GM19397 (cell line): ENCODE results near the gene CSNK2B.

ENCODE experiments used
- ATAC-seq: cut with Tn5 transposase; IDR thresholded peaks from one replicate; pipeline ENCODE4 v1.9.1; 2021; ENCODE audit warnings: mild to moderate bottlenecking, moderate library complexity; ENCODE audit not compliant: unreplicated experiment

CSNK2B gene

DNA sequence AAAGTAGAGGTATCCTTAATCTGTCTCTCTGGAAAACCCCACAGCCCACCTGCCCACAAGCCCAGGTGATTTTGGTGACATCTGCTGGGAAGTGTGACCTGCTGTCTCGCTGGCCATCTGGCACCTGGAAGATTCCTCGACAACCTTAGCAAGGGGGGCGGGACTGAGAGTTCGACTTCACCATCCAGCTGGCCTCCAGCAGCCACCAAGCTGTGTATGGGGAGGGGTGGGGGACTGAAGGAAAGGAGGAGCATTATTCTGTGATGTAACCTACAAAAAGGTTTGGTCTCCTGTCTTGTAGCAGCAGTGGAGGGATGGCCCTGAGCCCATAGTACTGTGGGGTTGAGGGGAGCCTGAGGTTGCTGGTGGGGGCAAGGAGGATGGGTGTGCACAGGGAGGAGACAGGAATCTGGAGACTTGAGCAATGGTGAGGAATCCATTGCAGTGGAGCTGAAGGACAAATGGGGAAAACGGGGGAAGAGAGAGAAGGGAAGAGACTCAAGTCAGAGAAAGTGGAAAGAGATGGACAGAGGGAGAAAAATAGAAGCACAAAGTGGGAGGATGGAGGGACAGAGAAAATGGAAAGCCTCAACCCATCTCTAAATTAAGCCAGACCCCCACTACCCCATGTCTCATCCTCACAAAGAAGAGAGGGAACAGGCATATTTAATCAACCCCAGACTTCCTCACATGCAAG is 44.8 kb downstream of the CSNK2B start:
- no peak for ATAC-seq

DNA sequence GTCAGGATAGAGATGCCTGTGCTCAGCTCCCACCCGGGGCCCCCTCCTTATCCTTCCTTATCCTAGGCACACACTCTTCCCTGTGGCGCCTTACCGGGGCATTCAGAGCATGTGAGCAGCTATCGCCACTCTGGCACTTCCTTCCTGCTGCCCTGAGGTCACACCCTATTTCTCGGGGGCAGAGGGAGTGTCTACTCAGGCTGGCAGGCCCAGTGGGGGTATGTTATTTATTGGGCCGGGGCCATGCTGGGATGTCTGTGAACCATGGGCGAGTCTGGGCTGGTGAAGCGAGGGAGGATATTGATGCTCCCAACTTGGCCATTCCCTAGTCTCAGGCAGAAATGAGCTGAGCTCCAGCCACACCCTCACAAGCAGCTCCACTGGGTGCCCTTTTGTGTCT is 45.4 kb downstream of the CSNK2B start:
- no peak for ATAC-seq

DNA sequence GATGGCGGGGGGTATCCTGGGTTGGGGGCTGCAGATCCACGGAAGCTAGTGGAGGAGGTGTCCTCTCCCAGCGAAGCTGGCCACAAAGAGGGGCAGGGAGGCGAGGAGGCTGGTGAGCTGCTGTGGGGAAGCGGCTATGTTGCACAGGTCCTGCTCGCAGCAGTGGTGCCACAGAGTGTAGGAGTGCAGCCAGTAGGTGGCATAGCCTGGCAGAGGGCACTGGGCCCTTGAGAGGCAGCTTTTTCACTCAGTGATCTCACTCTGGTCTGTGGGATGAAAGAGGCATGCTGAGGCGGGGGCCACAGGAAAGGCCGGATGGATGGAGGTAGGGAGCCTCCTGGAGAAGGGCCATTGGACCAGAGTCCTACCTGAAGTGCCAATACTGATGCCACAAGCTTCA is 46.4 kb downstream of the CSNK2B start:
- no peak for ATAC-seq

DNA sequence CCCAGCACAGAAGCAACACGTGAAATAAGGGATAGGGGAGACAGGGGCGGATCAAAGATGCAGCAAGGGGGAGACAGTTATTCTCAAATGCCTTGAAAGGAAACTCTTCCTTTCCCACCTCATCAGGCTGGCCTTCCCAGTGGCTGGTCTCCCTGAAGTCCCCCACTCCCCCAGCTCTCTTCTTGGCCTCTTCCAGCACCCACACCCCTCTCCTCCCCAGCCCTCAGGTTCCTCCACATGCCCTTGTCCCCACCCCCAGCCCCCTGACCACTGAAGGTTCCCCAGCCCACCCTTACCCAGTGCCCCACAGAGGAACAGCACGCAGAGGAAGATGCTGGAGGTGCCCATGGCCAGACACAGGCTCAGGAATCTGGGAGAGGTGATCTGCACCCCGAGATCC is 47.6 kb downstream of the CSNK2B start:
- ATAC-seq: no peak

DNA sequence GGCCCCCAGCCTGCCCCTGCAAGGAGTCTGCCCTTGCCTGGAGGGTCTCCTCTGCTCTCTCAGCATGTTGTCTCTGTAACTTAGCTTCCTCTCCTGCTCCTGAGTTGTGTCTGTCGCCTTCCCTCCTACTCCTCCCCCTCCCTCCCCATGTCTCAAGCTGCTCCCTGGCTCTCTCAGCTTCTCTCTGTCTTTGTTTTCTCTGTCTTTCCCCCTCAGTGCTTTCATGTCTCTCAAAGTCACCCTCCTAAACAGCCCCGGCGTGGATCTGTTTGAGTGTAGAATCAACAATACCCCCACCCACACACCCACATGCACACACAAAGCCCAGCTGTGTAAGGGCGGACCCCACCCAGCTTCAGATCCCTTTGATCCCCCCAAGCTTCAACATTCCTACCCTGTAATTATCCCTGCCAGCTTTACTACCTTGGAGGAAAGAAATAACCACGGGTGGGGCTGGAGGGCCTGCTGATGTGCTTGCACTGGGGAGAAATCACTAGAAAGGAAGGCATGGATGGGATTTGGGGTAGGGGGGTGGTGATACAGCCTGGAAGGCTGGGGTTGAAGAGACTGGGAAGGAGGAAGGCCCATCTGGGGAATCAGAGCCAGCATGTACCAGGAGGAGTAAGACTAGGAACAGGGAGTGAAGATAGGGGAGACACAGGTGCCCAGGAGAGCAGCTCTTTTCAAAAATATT is 48.3 kb downstream of the CSNK2B start:
- ATAC-seq: no peak

DNA sequence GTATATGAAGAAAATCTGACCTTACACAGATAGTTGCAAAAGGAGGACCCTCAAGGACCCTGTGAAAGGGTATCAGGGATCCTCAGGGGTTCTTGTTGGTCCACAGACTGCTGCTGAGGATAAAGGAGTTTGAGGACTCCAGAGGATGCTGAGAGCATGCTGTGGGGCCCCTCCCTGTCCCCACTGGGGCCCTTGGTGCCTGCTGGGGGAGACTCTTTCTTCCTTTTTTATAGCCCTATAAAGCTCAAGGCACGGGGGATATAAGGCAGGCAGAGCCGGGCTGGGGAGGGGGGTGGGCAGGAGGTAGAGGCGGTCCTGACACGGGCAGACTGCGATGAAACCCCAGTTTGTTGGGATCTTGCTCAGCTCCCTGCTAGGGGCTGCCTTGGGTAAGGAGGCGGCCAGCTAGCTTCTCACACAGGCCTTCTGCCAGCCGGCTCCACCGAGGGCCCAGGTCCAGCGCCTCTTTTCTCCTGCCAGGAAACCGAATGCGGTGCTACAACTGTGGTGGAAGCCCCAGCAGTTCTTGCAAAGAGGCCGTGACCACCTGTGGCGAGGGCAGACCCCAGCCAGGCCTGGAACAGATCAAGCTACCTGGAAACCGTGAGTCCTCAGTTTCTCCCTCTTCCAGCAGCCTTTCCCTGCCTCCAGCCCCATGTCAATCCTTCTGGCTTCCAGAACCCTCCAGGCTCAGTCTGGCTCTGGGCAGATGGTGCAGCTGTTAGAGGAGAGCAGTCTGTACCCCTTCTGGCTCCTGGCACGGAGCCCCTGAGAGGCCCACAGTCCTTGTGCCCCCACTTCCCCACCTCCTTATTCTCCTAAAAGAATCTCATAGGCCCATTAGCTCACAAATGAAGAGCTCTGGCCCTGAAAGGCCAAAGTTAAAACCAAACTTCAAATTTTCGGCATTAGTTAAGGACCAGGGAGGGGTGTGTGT is 49.4 kb downstream of the CSNK2B start, which contains the start of gene LY6G6D:
LY6G6D (plus strand) TSS at position 327 of the 937 bp plus-strand sequence; CDS start at position 335, 8 bp downstream.
- no peak for ATAC-seq

DNA sequence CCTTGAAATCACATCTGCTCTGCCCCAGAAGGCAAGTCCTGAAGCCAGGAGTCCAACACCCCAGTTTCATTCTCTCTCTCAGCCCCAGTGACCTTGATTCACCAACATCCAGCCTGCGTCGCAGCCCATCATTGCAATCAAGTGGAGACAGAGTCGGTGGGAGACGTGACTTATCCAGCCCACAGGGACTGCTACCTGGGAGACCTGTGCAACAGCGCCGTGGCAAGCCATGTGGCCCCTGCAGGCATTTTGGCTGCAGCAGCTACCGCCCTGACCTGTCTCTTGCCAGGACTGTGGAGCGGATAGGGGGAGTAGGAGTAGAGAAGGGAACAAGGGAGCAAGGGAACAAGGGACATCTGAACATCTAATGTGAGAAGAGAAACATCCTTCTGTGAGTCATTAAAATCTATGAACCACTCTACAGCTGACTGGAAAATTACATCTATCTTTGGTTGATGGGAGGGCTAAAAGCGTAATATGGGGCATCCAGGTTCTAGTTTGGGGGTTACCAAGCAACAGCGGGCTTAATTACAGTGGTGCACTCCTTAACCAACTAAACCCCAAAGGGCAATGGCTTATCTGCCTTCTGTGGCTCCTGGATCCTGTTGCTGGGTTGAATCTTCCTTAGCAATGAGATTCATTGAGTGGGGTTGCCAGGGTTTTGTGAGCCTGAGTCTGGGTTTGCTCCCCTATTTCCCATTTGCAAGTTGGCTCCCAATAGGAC is 51.8 kb downstream of the CSNK2B start:
- ATAC-seq: no peak

DNA sequence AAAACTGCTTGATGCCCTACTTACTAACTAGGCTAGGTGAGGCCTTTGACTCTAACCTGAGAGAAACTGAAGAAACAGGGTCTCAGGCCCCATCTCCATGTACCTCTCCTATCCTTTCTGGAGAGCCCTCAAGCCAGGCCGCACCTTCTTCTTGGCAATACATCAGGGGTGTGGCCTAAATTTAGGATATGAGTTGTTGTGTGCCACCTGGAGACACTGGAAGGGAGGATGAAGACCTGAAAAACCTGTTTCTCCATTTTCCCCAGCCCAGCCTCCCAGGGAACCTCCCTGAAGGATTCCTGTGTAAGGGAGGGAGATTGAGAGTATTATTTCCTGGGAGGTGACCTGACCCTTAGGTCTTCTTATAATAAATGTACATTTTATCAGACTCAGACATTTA is 52.4 kb downstream of the CSNK2B start:
- ATAC-seq: no peak

DNA sequence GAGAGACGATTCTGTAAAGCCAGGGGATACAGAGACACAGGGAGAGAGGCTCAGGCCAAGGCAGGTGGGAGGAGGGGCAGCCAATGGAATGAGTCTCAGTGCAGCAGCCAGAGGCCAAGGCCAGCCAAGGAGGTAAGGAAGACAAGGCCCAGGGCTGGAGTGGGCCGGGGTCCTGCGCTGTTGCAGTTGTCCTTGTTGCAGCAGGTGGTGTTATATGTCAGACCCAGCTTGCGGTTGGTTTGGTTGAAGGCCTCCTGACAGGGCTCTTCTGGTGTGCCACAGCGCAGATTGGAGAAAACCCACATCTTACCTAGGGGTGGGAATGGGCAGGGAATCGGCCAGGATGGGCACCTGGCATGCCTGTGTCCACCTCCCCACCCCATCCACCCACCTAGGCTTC is 53.1 kb downstream of the CSNK2B start:
- ATAC-seq: no peak
